GM12865 (cell line): ENCODE data around the gene TMEM100.

Experiments
- DNase-seq: peaks from one replicate; pipeline ENCODE4 v3.0.0; 2010; ENCODE audit warnings: low read depth
- H3K4me3 ChIP-seq: 2 replicates; pipeline ENCODE4 v1.5.1; 2011; ENCODE audit warnings: mild to moderate bottlenecking, low read depth, low read length, control low read depth
- TF ChIP-seq, protein P1 (sequence below): IDR thresholded peaks from 2 replicates; pipeline ENCODE4 v1.5.1; 2011; ENCODE audit warnings: low read length, control low read depth, low read depth, inconsistent platforms; ENCODE audit not compliant: insufficient read depth; ENCODE audit errors: missing control alignments

Gene TMEM100

GRCh38 chr17:55756689-55757088 lies 34.0 kb upstream of the TMEM100 start:
- TF ChIP-seq, protein P1, sequence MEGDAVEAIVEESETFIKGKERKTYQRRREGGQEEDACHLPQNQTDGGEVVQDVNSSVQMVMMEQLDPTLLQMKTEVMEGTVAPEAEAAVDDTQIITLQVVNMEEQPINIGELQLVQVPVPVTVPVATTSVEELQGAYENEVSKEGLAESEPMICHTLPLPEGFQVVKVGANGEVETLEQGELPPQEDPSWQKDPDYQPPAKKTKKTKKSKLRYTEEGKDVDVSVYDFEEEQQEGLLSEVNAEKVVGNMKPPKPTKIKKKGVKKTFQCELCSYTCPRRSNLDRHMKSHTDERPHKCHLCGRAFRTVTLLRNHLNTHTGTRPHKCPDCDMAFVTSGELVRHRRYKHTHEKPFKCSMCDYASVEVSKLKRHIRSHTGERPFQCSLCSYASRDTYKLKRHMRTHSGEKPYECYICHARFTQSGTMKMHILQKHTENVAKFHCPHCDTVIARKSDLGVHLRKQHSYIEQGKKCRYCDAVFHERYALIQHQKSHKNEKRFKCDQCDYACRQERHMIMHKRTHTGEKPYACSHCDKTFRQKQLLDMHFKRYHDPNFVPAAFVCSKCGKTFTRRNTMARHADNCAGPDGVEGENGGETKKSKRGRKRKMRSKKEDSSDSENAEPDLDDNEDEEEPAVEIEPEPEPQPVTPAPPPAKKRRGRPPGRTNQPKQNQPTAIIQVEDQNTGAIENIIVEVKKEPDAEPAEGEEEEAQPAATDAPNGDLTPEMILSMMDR: no peak
- no peak overlapping the region for H3K4me3 ChIP-seq
- DNase-seq: no peak

DNA sequence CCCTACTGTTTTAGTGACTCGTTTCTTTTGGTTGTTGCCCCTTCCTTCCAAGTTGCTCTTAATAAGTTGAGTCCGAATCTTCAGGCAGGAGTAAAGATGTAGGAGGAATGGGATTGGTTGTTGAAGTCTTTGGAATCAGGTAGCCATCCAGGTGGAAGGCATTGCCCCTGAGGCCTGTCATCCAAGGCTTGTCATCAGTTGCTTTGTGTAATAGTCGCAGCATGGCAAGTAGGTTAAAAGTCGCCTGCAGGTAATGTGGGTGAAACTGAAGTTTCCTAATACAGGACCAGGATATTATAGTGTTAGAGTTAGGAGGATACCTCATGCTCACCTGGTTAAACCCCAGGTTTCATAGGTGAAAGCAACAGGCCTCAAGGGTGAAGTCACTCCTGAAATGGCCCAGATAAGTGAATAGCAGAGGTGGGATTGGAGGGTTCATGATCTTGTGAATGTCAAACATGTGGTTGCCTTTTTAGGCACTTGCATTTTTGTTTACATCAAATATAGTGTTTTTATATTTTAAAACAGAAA lies 29.1 kb upstream of the TMEM100 start:
- TF ChIP-seq, protein P1: no peak
- no peak for DNase-seq
- peak overlapping the region; percentile 93 for H3K4me3 ChIP-seq

DNA sequence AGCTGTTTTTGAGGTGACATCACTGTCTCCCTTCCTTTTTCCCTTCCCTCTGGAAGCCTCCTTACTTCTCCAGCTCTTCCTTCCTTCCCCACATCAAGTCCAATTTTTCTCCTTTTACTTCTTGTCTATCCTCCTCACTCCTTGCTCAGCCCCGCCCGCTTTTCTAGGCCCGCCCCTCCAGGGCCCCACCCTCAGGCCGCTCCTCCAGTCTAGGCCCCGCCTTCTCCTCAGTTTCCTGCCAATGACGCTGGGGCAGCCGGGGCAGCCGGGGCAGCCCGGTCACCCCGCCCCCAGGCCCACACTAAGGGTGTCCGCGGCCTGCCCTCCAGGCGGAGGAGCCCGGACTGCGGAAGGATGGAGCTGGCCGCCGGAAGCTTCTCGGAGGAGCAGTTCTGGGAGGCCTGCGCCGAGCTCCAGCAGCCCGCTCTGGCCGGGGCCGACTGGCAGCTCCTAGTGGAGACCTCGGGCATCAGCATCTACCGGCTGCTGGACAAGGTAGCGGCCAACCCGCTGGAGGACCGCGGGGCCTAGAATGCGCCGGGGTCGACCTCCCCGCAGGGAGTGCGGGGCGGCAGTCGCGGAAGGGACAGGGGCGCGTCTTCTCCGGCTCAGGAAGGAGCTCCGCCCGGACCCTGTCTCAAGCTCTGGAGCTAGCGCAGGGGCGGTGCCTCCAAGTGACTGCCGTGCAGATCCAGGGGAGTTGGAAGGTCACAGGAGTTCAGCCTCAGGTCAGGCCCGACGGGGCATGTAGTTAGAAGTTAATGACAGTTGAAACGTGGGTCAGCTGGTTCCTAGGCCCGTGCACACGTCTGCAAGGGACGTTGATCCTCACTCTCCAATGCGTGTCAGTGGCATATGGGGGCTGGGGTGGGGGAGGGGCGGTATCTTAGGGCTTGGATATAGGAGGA lies 28.3 kb upstream of the TMEM100 start, which contains the start of gene PCTP:
TSS of gene PCTP (plus strand) at position 302 of the 908 bp plus-strand sequence. CDS start at position 355, 53 bp downstream.
- peak; percentile 91 for DNase-seq
- TF ChIP-seq, protein P1: peak; percentile 51
- peak within 1 kb of the TSS; percentile 93 for H3K4me3 ChIP-seq

GRCh38 chr17:55749985-55750384 lies 27.3 kb upstream of the TMEM100 start:
- TF ChIP-seq, protein P1: no peak
- H3K4me3 ChIP-seq: no peak overlapping the region
- no peak for DNase-seq

DNA sequence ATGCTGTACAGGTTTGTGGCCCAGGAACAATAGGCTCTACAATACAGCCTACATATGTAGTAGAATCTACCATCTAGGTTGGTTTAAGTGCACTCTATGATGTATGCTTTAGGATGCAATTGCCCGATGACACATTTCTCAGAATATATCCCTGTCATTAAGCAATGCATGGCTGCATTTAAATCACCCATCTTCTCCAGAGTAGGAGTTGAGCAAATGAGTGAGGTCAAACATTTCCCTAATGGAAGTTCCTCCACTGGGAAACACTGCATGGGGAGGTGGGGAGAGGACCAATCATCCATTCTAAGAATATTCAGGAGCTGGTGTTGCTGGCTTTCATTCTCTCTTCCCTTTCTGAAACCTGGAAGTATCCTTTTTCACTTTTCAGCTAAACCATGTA lies 26.2 kb upstream of the TMEM100 start:
- TF ChIP-seq, protein P1: no peak
- H3K4me3 ChIP-seq: no peak overlapping the region
- DNase-seq: no peak

GRCh38 chr17:55747209-55747608 lies 24.5 kb upstream of the TMEM100 start:
- no peak overlapping the region for H3K4me3 ChIP-seq
- no peak for DNase-seq
- TF ChIP-seq, protein P1: no peak
